HG03469 (cell line): ENCODE measurements around the gene NUDCD3.
A peak's percentile ranks its signal among the peaks of the same experiment; 100 is the strongest.
"Not testable (repeated sequence)": the region's sequence is repeated elsewhere in the genome, so short reads cannot be mapped to it uniquely, and the experiment has no call there.

ENCODE experiments used
- ATAC-seq: cut with Tn5 transposase; IDR thresholded peaks from one replicate; pipeline ENCODE4 v1.9.1; 2021; ENCODE audit warnings: mild to moderate bottlenecking, moderate library complexity, moderate number of reproducible peaks; ENCODE audit not compliant: unreplicated experiment

Gene NUDCD3

DNA sequence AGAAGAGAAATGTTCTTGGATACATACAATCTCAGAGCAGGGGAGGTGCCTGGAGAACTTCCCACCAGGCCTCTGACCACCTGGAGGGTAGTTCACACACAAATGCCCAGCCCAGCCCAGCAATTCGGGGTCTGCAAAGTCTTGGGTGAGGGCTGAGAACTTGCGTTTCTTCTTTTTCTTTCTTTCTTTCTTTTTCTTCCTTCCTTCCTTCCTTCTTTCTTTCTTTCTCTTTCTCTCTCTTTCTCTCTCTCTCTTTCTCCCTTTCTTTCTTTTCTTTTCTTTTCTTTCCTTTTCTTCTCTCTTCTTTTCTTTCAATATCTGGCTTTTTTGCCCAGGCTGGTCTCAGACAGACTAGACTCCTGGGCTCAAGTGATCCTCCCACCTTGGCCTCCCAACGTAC is 28.3 kb upstream of the NUDCD3 start:
- no peak for ATAC-seq

- no peak for ATAC-seq
Measured at GRCh38 chr7:44517175-44517574, 26.7 kb upstream of the NUDCD3 start.

GRCh38 chr7:44515590-44516268 is 25.3 kb upstream of the NUDCD3 start:
- ATAC-seq, result no peak

GRCh38 chr7:44512736-44513135 is 22.3 kb upstream of the NUDCD3 start:
- ATAC-seq, result no peak

GRCh38 chr7:44511863-44512468 is 21.5 kb upstream of the NUDCD3 start:
- ATAC-seq, result no peak

- no peak for ATAC-seq
Measured at GRCh38 chr7:44511236-44511635, 20.8 kb upstream of the NUDCD3 start.

DNA sequence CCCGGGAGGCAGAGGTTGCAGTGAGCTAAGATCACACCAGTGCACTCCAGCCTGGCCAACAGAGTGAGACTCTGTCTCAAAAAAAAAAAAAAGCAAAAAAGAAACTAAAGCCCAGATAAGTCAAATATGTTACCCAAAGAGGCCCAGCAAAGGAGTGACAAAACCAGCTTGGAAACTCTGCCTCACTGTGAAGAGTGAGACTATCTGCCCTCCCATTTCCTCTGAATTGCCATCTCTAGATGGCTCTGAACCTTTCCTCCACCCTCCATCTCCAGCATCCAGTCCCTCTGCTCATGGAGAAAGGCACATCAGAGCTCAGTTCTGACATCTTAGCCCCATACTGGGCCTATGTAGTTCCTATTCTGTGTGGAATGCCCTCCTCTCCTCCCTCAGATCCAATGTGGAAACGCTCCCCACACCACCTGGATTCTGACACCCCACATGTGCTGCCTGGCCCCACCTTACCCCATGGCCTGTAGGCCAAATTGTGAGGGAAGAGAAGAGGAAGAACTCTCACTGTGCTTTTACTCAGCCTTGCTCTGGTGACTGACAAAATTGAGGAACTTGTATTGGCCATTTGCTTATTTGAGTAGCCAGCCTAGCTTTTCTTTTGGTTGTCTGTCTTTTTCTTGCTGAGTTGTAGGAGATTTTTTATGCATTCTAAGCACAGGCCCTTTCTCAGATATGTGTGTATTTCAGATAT is 18.0 kb upstream of the NUDCD3 start:
- no peak for ATAC-seq

DNA sequence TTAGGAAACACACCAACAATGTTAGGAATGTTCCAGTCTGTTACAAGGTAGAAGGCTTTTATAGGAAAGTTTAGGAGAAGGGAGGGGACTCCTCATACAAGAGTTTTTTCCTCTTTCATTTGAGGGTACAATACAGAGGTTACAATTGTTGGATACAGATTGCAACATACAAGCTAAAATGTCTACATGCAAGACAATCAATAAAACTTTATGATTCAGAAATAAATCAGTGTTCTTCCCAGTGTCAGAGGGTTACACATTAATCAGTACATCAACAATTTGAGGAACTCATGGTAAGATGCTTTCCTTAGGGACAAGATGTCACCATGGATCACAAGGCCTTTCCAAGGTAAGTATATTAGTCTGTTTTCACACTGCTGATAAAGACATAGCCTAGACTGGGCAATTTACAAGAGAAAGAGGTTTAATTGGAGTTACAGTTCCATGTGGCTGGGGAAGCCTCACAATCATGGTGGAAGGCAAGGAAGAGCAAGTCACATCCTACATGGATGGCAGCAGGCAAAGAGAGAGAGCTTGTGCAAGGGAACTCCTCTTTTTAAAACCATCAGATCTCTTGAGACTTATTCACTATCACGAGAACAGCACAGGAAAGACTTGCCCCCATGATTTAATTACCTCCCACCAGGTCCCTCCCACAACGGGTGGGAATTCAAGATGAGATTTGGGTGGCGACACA is 16.3 kb upstream of the NUDCD3 start:
- not testable (repeated sequence) for ATAC-seq

GRCh38 chr7:44505595-44505994 is 15.1 kb upstream of the NUDCD3 start:
- no peak for ATAC-seq

- ATAC-seq, result no peak
Measured at GRCh38 chr7:44498230-44498954, 7.9 kb upstream of the NUDCD3 start.

GRCh38 chr7:44497155-44498027 is 6.9 kb upstream of the NUDCD3 start:
- no peak for ATAC-seq

DNA sequence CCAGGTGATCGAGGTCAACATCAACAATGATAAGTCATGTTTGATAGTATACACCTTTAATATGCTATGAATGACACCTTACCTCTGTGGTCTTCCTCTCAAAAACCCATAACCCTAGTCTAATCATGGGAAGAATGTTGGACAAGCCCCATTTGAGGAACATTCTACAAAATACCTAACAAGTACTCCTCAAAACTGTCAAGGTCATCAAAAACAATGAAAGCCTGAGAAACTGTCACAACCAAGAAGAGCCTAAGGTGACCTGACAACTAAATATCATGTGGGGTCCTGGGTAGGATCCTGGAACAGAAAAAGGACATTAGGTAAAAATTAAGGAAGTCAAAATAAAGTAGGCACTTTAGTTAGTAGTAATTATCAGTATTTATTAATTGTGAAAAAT is 5.9 kb upstream of the NUDCD3 start:
- no peak for ATAC-seq

GRCh38 chr7:44494960-44495359 is 4.5 kb upstream of the NUDCD3 start:
- no peak for ATAC-seq

DNA sequence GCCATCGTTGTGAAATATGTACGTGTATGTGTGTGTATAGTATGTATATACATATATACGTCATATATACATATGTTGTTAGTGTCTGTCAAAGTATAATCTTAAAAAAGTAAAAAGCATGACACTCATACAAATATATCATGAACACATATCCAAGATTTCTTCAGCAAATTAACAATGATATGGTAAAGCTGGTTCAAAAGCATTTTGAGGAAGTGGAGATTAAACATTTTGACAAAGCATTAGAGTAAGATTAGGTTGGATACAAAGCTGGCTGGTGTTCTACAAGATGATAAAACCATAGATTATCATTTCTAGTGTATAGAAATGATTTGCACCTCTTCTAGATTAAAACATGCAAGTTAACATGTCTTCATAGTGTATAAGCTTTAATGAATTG is 771 bp upstream of the NUDCD3 start:
- ATAC-seq, result no peak

DNA sequence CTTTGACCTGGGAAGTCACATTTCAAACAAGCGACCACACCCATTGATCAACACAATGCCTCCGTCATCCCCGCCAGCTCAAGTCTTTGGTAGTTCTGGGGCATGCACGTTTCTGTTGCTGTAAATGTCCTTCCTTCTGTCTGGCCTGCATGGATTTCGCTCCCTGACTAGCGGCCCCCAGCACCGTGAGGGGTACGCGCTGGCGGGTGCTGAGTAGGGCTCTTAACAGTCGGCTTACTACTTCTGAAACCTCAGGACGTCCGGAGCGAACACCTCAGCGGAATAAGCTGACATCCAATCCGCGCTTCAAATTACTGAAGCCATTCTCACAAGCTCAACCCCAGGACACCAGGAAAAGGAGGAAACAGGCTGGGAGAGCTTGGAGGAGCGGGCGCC is 505 bp downstream of the NUDCD3 start:
- peak; percentile 5 for ATAC-seq

DNA sequence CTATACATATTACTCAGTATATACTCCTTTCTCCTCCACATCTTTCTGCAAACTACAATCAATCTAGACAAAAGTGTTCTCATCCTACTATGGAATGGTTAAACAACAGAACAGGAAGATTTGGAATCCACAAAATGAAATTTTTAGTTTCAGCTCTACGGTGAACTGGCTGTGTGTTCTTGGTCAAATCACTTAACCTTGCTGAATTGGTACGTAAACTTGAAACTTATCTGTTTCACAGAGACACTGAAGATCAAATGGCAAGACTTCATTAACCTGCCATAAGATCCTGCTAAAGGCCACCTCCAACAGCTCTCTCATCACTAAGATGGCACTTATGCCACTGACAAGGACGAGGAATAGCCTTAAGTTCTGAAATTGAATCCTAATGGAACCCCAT is 1.5 kb downstream of the NUDCD3 start:
- no peak for ATAC-seq

GRCh38 chr7:44486693-44487092 is 3.8 kb downstream of the NUDCD3 start:
- no peak for ATAC-seq

GRCh38 chr7:44486001-44486400 is 4.5 kb downstream of the NUDCD3 start:
- no peak for ATAC-seq

DNA sequence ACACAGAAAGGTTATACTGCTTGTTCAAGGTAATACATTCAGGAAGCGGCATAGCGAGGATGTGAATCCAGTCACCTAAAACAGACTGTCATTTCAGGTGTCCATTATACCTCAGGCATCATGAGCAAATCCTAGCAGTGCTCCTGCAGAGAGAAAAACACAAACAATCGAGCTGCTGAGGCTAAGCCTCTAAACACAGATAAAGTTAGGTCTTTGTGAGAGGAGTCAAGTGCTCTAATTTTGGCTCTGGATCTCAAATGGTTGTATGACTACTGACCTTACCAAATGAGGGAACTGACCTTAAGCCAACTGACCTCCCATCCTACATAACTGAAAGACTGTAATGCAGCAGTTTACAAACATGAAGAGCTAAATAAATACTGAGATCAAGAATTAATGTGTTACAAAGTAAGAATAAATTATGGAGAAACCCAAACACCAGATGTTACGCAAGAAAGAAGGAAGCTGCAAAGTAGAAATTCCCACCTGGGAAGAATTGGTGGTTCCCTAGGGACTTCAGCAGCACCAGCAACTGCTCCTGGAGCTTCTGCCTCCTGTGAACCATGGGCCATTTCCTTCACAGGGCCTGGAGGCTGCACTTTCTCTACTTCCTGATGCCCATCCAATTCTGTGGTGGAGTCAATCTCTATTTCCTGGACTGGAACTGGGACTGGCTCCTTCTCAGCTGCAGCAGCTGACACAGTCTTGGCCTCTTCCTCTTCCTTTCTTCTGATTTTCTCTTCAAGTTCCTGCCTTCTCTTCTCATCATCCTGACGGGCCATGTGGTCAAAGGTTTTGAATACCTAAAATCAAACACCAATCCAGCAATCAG is 5.8 kb downstream of the NUDCD3 start:
- ATAC-seq, result no peak
